GM19193 (cell line): ENCODE results near the gene ADRB2.

Experiments used
- POLR2A ChIP-seq: IDR thresholded peaks from 4 replicates; pipeline ENCODE4 v1.6.1; 2011; ENCODE audit not compliant: insufficient read depth, insufficient read length; ENCODE audit errors: extremely low read depth

ADRB2 gene

DNA sequence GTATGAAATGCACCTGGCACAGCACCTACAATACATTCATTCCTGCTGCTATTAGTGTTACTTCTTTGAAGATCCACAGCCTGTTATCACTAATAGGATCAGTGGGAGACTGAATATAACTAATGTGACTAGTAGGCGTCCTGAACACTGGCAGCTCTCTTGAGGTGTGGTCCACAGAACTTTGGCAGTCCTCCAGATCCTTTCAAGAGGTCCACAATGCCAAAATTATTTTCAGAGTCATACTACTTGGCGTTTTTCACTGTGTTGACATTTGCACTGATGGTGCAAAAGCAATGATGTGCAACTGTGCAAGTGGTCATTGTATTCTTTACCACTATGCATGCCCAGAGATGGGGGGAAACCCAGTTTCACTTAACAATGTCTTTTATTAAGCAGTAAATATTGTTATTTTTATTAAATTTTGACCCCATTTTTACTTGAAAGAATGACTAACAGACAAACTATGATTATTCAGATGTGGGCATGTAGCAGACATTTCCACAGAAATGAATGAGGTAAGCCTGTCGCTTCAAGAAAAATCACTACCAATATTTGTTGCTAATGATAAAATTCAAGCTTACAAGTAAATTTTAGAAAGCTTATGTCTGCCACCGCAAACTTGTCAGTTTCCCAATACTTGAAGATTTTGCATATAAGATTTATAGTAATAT, 48.9 kb downstream of the ADRB2 start:
- TF ChIP-seq POLR2A = no peak
